Epithelial cell of proximal tubule (primary cell): ENCODE results near the gene PIK3R4. TPM values are rescaled to one million over a fixed set of nuclear protein-coding genes. Genes with fewer than 3 reads are reported as not detected.

Experiments
- DNase-seq: peaks from one replicate; pipeline ENCODE4 v3.0.0-alpha.2; 2011; ENCODE audit warnings: low read depth
- H3K4me3 ChIP-seq: 2 replicates; pipeline ENCODE4 v1.5.1; 2011; ENCODE audit warnings: low read depth, mild to moderate bottlenecking, low read length
- CTCF ChIP-seq: conservative IDR thresholded peaks from 2 replicates; pipeline ENCODE4 v1.5.1; 2012; ENCODE audit warnings: low read depth, mild to moderate bottlenecking, low read length
- total RNA-seq: library from RNA; depleted of rRNA; stranded (reverse); fragments of >200 nt; gene quantifications from 2 replicates; pipeline ENCODE4 v1.2.3, GENCODE V29; 2015

Gene PIK3R4
- total RNA-seq, 1 donor from 2014 or later, result 45.3 TPM

GRCh38 chr3:130711565-130712324 lies 34.9 kb downstream of the PIK3R4 start:
- TF ChIP-seq CTCF, result no peak
- DNase-seq, result no peak
- H3K4me3 ChIP-seq, result no peak overlapping the region

- no peak for DNase-seq
- H3K4me3 ChIP-seq, result no peak overlapping the region
- TF ChIP-seq CTCF, result no peak
These were observed 37.0 kb downstream of the PIK3R4 start for GRCh38 chr3:130709671-130710070.

GRCh38 chr3:130707902-130708601 lies 38.6 kb downstream of the PIK3R4 start:
- H3K4me3 ChIP-seq, result no peak overlapping the region
- TF ChIP-seq CTCF, result no peak
- no peak for DNase-seq

- TF ChIP-seq CTCF, result no peak
- H3K4me3 ChIP-seq, result no peak overlapping the region
- no peak for DNase-seq
These were observed 41.1 kb downstream of the PIK3R4 start for GRCh38 chr3:130705501-130705900.

- no peak for TF ChIP-seq CTCF
- H3K4me3 ChIP-seq, result no peak overlapping the region
- DNase-seq, result no peak
These were observed 43.6 kb downstream of the PIK3R4 start for GRCh38 chr3:130702985-130703384.

- no peak overlapping the region for H3K4me3 ChIP-seq
- no peak for DNase-seq
- TF ChIP-seq CTCF, result no peak
These were observed 46.1 kb downstream of the PIK3R4 start for GRCh38 chr3:130700541-130700940.
